SK-N-MC (cell line): Measurements from ENCODE around the gene PLIN3.

ENCODE experiments used
- EZH2 ChIP-seq: fragments of 200-600 bp; sonication (generic); IDR thresholded peaks from one replicate; pipeline ENCODE4 v1.6.1; 2017; ENCODE audit warnings: antibody characterized with exemption
- POLR2AphosphoS5 ChIP-seq: IDR thresholded peaks from 2 replicates; pipeline ENCODE4 v1.6.1; 2012; ENCODE audit warnings: mild to moderate bottlenecking, low read depth, low read length, borderline replicate concordance

GRCh38 chr19:4916292-4917082, 49.0 kb upstream of the PLIN3 start:
- TF ChIP-seq POLR2AphosphoS5, result no peak; the same call in 1 of the 2 replicates
- TF ChIP-seq EZH2, result no peak
